CD4-positive, alpha-beta T cell (primary cell): ENCODE results near the gene TRIM34. TPM values are rescaled to one million over a fixed set of nuclear protein-coding genes. Genes with fewer than 3 reads are reported as not detected.

Source experiments
- ATAC-seq: fragments of 200-7000 bp; cut with Tn5 transposase; one replicate; pipeline ENCODE4 v1.10.0; 2022; ENCODE audit warnings: mild to moderate bottlenecking; ENCODE audit not compliant: poor library complexity
- CTCF ChIA-PET: fragments of 350-600 bp; sonication (Branson Sonifier 250); formaldehyde crosslinking; loops from one replicate; lab custom pipeline; 2021; ENCODE audit warnings: antibody characterized with exemption, inconsistent platforms; lab: Charles Lee
- POLR2A ChIA-PET: fragments of 350-600 bp; sonication (Branson Sonifier 250); formaldehyde crosslinking; loops from one replicate; lab custom pipeline; 2021; ENCODE audit warnings: antibody characterized with exemption, inconsistent platforms; lab: Charles Lee
- DNase-seq, 14 experiments: peaks; one replicate each; pipeline ENCODE4 v3.0.0-alpha.2; 2013 to 2020; ENCODE audit warnings: mixed read lengths in 2 of 14
- H3K27ac ChIP-seq, 2 donors: one replicate each; pipeline versions ENCODE4 v1.5.1 to v1.7.0; 2013; ENCODE audit warnings: low read length in 2 of 2, low read depth in 1 of 2, mild to moderate bottlenecking in 1 of 2
- H3K27me3 ChIP-seq, 2 experiments: 1 replicate in 1 of 2; 2 replicates in 1 of 2; pipeline versions ENCODE4 v1.6.1 to v1.7.0; 2013; ENCODE audit warnings: low read length in 2 of 2, control low read depth in 1 of 2, mild to moderate bottlenecking in 1 of 2, moderate library complexity in 1 of 2; ENCODE audit not compliant: insufficient read depth in 2 of 2, control insufficient read depth in 1 of 2
- H3K36me3 ChIP-seq: one replicate; pipeline ENCODE4 v1.6.1; 2013; ENCODE audit warnings: low read length, control low read depth; ENCODE audit not compliant: insufficient read depth
- H3K4me1 ChIP-seq: one replicate; pipeline ENCODE4 v1.6.1; 2013; ENCODE audit warnings: low read length, control low read depth; ENCODE audit not compliant: insufficient read depth
- H3K4me3 ChIP-seq: one replicate; pipeline ENCODE4 v1.5.1; 2013; ENCODE audit warnings: mild to moderate bottlenecking, low read length, moderate library complexity
- H3K9me3 ChIP-seq, 2 experiments: 1 replicate in 1 of 2; 2 replicates in 1 of 2; pipeline versions ENCODE4 v1.6.1 to v1.7.0; 2013; ENCODE audit warnings: low read length in 2 of 2, mild to moderate bottlenecking in 2 of 2, control low read depth in 1 of 2, moderate library complexity in 1 of 2; ENCODE audit not compliant: control insufficient read depth in 1 of 2, insufficient read depth in 1 of 2
- H3K27ac Mint-ChIP-seq: one replicate; pipeline ENCODE4 v1.8.0; 2020; ENCODE audit warnings: mixed read lengths
- H3K27me3 Mint-ChIP-seq: one replicate; pipeline ENCODE4 v1.8.0; 2021; ENCODE audit warnings: mixed read lengths
- H3K36me3 Mint-ChIP-seq: one replicate; pipeline ENCODE4 v1.8.0; 2021; ENCODE audit warnings: low read depth, mixed read lengths
- H3K4me1 Mint-ChIP-seq: one replicate; pipeline ENCODE4 v1.8.0; 2021; ENCODE audit warnings: low read depth, mixed read lengths
- H3K4me3 Mint-ChIP-seq: one replicate; pipeline ENCODE4 v1.8.0; 2020; ENCODE audit warnings: mild to moderate bottlenecking, mixed read lengths
- H3K9me3 Mint-ChIP-seq: one replicate; pipeline ENCODE4 v1.8.0; 2020; ENCODE audit warnings: mixed read lengths
- CTCF ChIP-seq: fragments of 200-600 bp; IDR thresholded peaks from one replicate; pipeline ENCODE4 v1.8.0; 2022; ENCODE audit warnings: antibody characterized with exemption, mild to moderate bottlenecking
- intact Hi-C, 2 experiments: fragments of 100-400 bp; cut with DNase I in 1 of 2; cut with micrococcal nuclease in 1 of 2; formaldehyde crosslinking; loops; one replicate each; pipeline versions ENCODE4 v1.15.1 to v1.9.0; 2023 to 2025; cut with DNase I, micrococcal nuclease
- total RNA-seq, 174 experiments: library from RNA in 2 of 174; stranded (reverse) in 2 of 174; gene quantifications; one replicate each; pipeline ENCODE4 v1.2.3 and lab custom pipeline; 2021 to 2026

The TRIM34 gene
- total RNA-seq, 2 experiments from 2014 or later, result 3.0 to 3.5 TPM

GRCh38 chr11:5688482-5688881 lies 63.7 kb downstream of the TRIM34 start:
- H3K9me3 ChIP-seq, result no peaks in the 10 kb centered on the region
- H3K4me1 Mint-ChIP-seq, result peaks cover 67% of the 10 kb centered on the region
- peak in 1 of 14 experiments; percentile 16 for DNase-seq
- intact Hi-C loops, result loop anchor here in 1 of 2 experiments (10.0 kb wide), 2 partner anchors 546 to 1294 kb away; partner anchors contain the start of genes CNGA4, FHIP1B and TRIM21
- POLR2A ChIA-PET, result interaction anchor here (2.5 kb wide), 1 partner anchor 23 kb away, joined by 19 read pairs; no protein-coding TSS in a partner anchor
- CTCF ChIA-PET, result no interaction called here
- H3K36me3 ChIP-seq, result peaks cover 4% of the 10 kb centered on the region
- ATAC-seq, result no peak
- no peaks in the 10 kb centered on the region for H3K27me3 Mint-ChIP-seq
- H3K27ac ChIP-seq, result peak overlapping the region; percentile 77 to 78
- H3K9me3 Mint-ChIP-seq, result no peaks in the 10 kb centered on the region
- H3K4me3 ChIP-seq, result no peak overlapping the region
- peaks cover 44% of the 10 kb centered on the region for H3K36me3 Mint-ChIP-seq
- H3K27ac Mint-ChIP-seq, result peak overlapping the region; percentile 91
- H3K4me1 ChIP-seq, result peaks cover 42% of the 10 kb centered on the region
- no peak for TF ChIP-seq CTCF
- H3K27me3 ChIP-seq, result no peaks in the 10 kb centered on the region
- peak overlapping the region; percentile 76 for H3K4me3 Mint-ChIP-seq

GRCh38 chr11:5689551-5689983 lies 64.8 kb downstream of the TRIM34 start, which contains the start of gene TRIM22:
TRIM22 (plus strand) TSS chr11:5689790; CDS start chr11:5696233, 6,443 bp downstream.
- Mint-ChIP-seq H3K27ac (peak within 1 kb of the TSS; percentile 91), H3K4me3 (peak within 1 kb of the TSS; percentile 92), H3K27me3 (no peaks in the 10 kb centered on the region), H3K4me1 (peaks cover 66% of the 10 kb centered on the region), H3K9me3 (no peaks in the 10 kb centered on the region), H3K36me3 (peaks cover 47% of the 10 kb centered on the region)
- Histone ChIP-seq H3K36me3 (peaks cover 11% of the 10 kb centered on the region), H3K27me3 (no peaks in the 10 kb centered on the region), H3K9me3 (no peaks in the 10 kb centered on the region), H3K4me1 (peaks cover 46% of the 10 kb centered on the region), H3K27ac (peak within 1 kb of the TSS; percentile 77 to 78), H3K4me3 (peak within 1 kb of the TSS; percentile 72)
- DNase-seq (peak in 12 of 14 experiments; percentile 11 to 91 (median 54)), ATAC-seq (peak; percentile 48)
- CTCF ChIA-PET, result no interaction called here
- POLR2A ChIA-PET, result interaction anchor here (0.6 to 2.5 kb wide), 11 partner anchors 8 to 1518 kb away, joined by 3 to 19 read pairs (median 5); partner anchors contain the start of genes ARFIP2, TIMM10B and TRIM34
- intact Hi-C loops, result loop anchor here in 1 of 2 experiments (10.0 kb wide), 2 partner anchors 545 to 1295 kb away; partner anchors contain the start of genes CNGA4, FHIP1B and TRIM21
- TF ChIP-seq CTCF, result no peak

- H3K27ac ChIP-seq, result peak overlapping the region; percentile 77 to 78
- CTCF ChIA-PET, result no interaction called here
- intact Hi-C loops, result loop anchor here (10.0 kb wide), 3 partner anchors 545 to 1085 kb away; partner anchors contain the start of genes CNGA4 (in 1 of the 2), FHIP1B (in 1 of the 2) and TRIM68 (in 1 of the 2)
- peaks cover 11% of the 10 kb centered on the region for H3K36me3 ChIP-seq
- Mint-ChIP-seq H3K36me3 (peaks cover 48% of the 10 kb centered on the region), H3K9me3 (no peaks in the 10 kb centered on the region), H3K4me3 (peak overlapping the region; percentile 92), H3K4me1 (peaks cover 66% of the 10 kb centered on the region), H3K27ac (peak overlapping the region; percentile 91), H3K27me3 (no peaks in the 10 kb centered on the region)
- H3K4me3 ChIP-seq, result peak overlapping the region; percentile 72
- H3K27me3 ChIP-seq, result no peaks in the 10 kb centered on the region
- DNase-seq (peak in 2 of 14 experiments; percentile 13 to 15), ATAC-seq (no peak)
- H3K4me1 ChIP-seq, result peaks cover 44% of the 10 kb centered on the region
- no peak for TF ChIP-seq CTCF
- no peaks in the 10 kb centered on the region for H3K9me3 ChIP-seq
- POLR2A ChIA-PET, result interaction anchor here (0.9 to 2.5 kb wide), 10 partner anchors 8 to 792 kb away, joined by 3 to 19 read pairs (median 5); partner anchors contain the start of genes ARFIP2, TIMM10B and TRIM34
These were observed 65.4 kb downstream of the TRIM34 start for GRCh38 chr11:5690216-5690615.
